H1 (cell line): ENCODE measurements around the gene SLC22A9. TPM values are rescaled to one million over a fixed set of nuclear protein-coding genes. Genes with fewer than 3 reads are reported as not detected.

Experiments
- CTCF ChIA-PET: fragments of 300-600 bp; sonication (Branson Sonifier 250); formaldehyde crosslinking; loops from one replicate; lab custom pipeline; 2021; ENCODE audit not compliant: partially characterized antibody; lab: Charles Lee
- POLR2A ChIA-PET: fragments of 300-600 bp; sonication (Branson Sonifier 250); formaldehyde crosslinking; loops from one replicate; lab custom pipeline; 2021; ENCODE audit warnings: inconsistent platforms; ENCODE audit not compliant: partially characterized antibody; lab: Charles Lee
- DNase-seq, 2 experiments: peaks; one replicate each; pipeline versions ENCODE4 v3.0.0 to v3.0.0-alpha.2; 2010 to 2022; ENCODE audit warnings: low spot score in 2 of 2, low read depth in 1 of 2, mixed read lengths in 1 of 2
- FAIRE-seq: peaks from 2 replicates; lab custom pipeline; 2011; peaks lifted over from hg19 to GRCh38; lab: Jason Lieb, UNC
- H2AFZ ChIP-seq: 2 replicates; pipeline ENCODE4 v1.8.1; 2012; ENCODE audit warnings: low read length, inconsistent platforms
- H2AK5ac ChIP-seq: 2 replicates; pipeline ENCODE4 v1.6.1; 2013; ENCODE audit warnings: low read depth, low read length
- H2BK120ac ChIP-seq: replicated peaks from 2 replicates; pipeline ENCODE3; 2013; ENCODE audit warnings: low read depth, low read length, inconsistent platforms
- H2BK12ac ChIP-seq: 2 replicates; pipeline ENCODE4 v1.6.1; 2013; ENCODE audit warnings: low read depth, low read length
- H2BK15ac ChIP-seq: 2 replicates; pipeline ENCODE4 v1.6.1; 2013; ENCODE audit warnings: low read length
- H2BK20ac ChIP-seq: 2 replicates; pipeline ENCODE4 v1.6.1; 2013; ENCODE audit warnings: low read length
- H2BK5ac ChIP-seq: 2 replicates; pipeline ENCODE4 v1.6.1; 2013; ENCODE audit warnings: low read depth, low read length
- H3K14ac ChIP-seq: 2 replicates; pipeline ENCODE4 v1.6.1; 2013; ENCODE audit warnings: inconsistent platforms; ENCODE audit not compliant: insufficient read length
- H3K18ac ChIP-seq: 2 replicates; pipeline ENCODE4 v1.6.1; 2013; ENCODE audit warnings: low read length; ENCODE audit errors: extremely low read depth
- H3K23ac ChIP-seq: 2 replicates; pipeline ENCODE4 v1.6.1; 2013; ENCODE audit warnings: inconsistent platforms; ENCODE audit not compliant: insufficient read length
- H3K23me2 ChIP-seq: 2 replicates; pipeline ENCODE4 v1.6.1; 2013; ENCODE audit warnings: low read depth, low read length
- H3K27ac ChIP-seq: 2 replicates; pipeline ENCODE4 v1.6.1; 2011; ENCODE audit warnings: low read depth, low read length, inconsistent platforms
- H3K27me3 ChIP-seq, 4 experiments: replicated peaks in 1 of 4; 1 replicate in 1 of 4; 2 replicates in 3 of 4; pipeline versions ENCODE4 v1.6.1 to v1.8.1; 2011 to 2013; ENCODE audit warnings: low read length in 3 of 4, mild to moderate bottlenecking in 3 of 4, inconsistent platforms in 2 of 4, mixed read lengths in 2 of 4, moderate library complexity in 1 of 4; ENCODE audit not compliant: control insufficient read depth in 3 of 4, insufficient read depth in 3 of 4; ENCODE audit errors: extremely low read depth in 1 of 4
- H3K36me3 ChIP-seq, 4 experiments: 2 replicates each; pipeline versions ENCODE4 v1.6.1 to v1.8.1; 2011 to 2013; ENCODE audit warnings: mild to moderate bottlenecking in 4 of 4, low read length in 3 of 4, moderate library complexity in 2 of 4, control low read depth in 1 of 4, inconsistent platforms in 1 of 4; ENCODE audit not compliant: insufficient read depth in 4 of 4, control insufficient read depth in 2 of 4
- H3K4ac ChIP-seq: replicated peaks from 2 replicates; pipeline ENCODE3; 2013; ENCODE audit warnings: low read length, low read depth, mixed read lengths, inconsistent platforms; ENCODE audit not compliant: insufficient read length
- H3K4me1 ChIP-seq, 4 experiments: replicated peaks in 1 of 4; 1 replicate in 1 of 4; 2 replicates in 3 of 4; pipeline versions ENCODE4 v1.6.1 to v1.8.1; 2011 to 2013; ENCODE audit warnings: low read length in 3 of 4, inconsistent platforms in 2 of 4, mixed read lengths in 1 of 4; ENCODE audit not compliant: insufficient read depth in 4 of 4, control insufficient read depth in 3 of 4
- H3K4me2 ChIP-seq, 2 experiments: 2 replicates each; pipeline versions ENCODE4 v1.6.1 to v1.8.1; 2011 to 2013; ENCODE audit warnings: low read depth in 2 of 2, low read length in 2 of 2, control low read depth in 1 of 2, inconsistent platforms in 1 of 2, mild to moderate bottlenecking in 1 of 2; ENCODE audit not compliant: insufficient read depth in 1 of 2
- H3K4me3 ChIP-seq, 4 experiments: fragments of 200-600, 300-600 bp in 1 of 4; sonication (generic), shearing (Covaris generic), sonication (Bioruptor Twin) in 1 of 4; 2 replicates each; pipeline versions ENCODE4 v1.5.1 to v1.8.1; 2011 to 2016; ENCODE audit warnings: low read length in 4 of 4, low read depth in 3 of 4, control low read depth in 2 of 4, inconsistent platforms in 2 of 4, mild to moderate bottlenecking in 2 of 4, mixed read lengths in 1 of 4, moderate library complexity in 1 of 4; ENCODE audit not compliant: insufficient read depth in 2 of 4; ENCODE audit errors: extremely low read depth in 1 of 4
- H3K56ac ChIP-seq: replicated peaks from 2 replicates; pipeline ENCODE3; 2013; ENCODE audit warnings: low read depth, mild to moderate bottlenecking, mixed read lengths, low read length, inconsistent platforms; ENCODE audit not compliant: insufficient read length
- H3K79me1 ChIP-seq: 2 replicates; pipeline ENCODE4 v1.6.1; 2013; ENCODE audit warnings: low read depth, low read length, control low read depth
- H3K79me2 ChIP-seq, 2 experiments: 2 replicates each; pipeline versions ENCODE4 v1.6.1 to v1.8.1; 2012 to 2013; ENCODE audit warnings: low read length in 2 of 2, mild to moderate bottlenecking in 2 of 2, inconsistent platforms in 1 of 2; ENCODE audit not compliant: insufficient read depth in 2 of 2, control insufficient read depth in 1 of 2
- H3K9ac ChIP-seq, 4 experiments: replicated peaks in 1 of 4; 1 replicate in 1 of 4; 2 replicates in 3 of 4; pipeline versions ENCODE4 v1.6.1 to v1.8.1; 2011 to 2013; ENCODE audit warnings: low read depth in 3 of 4, low read length in 3 of 4, control low read depth in 2 of 4, mild to moderate bottlenecking in 2 of 4, moderate library complexity in 2 of 4, inconsistent platforms in 1 of 4; ENCODE audit errors: extremely low read depth in 1 of 4
- H3K9me3 ChIP-seq, 2 experiments: 2 replicates each; pipeline versions ENCODE4 v1.6.1 to v1.8.1; 2012 to 2013; ENCODE audit warnings: mild to moderate bottlenecking in 2 of 2, moderate library complexity in 2 of 2, control low read depth in 1 of 2, inconsistent platforms in 1 of 2, low read depth in 1 of 2, low read length in 1 of 2, mixed read lengths in 1 of 2; ENCODE audit not compliant: insufficient read depth in 2 of 2
- H4K20me1 ChIP-seq, 2 experiments: replicated peaks in 1 of 2; 2 replicates each; pipeline versions ENCODE3 to v1.8.1; 2011 to 2013; ENCODE audit warnings: inconsistent platforms in 2 of 2, low read length in 2 of 2, mild to moderate bottlenecking in 1 of 2; ENCODE audit not compliant: insufficient read depth in 2 of 2, control insufficient read depth in 1 of 2
- H4K5ac ChIP-seq: 2 replicates; pipeline ENCODE4 v1.6.1; 2013; ENCODE audit warnings: low read length, low read depth, mixed read lengths, inconsistent platforms; ENCODE audit not compliant: insufficient read length
- H4K8ac ChIP-seq: 2 replicates; pipeline ENCODE4 v1.8.0; 2013; ENCODE audit warnings: mild to moderate bottlenecking, moderate library complexity, low read length, inconsistent platforms; ENCODE audit not compliant: insufficient read depth; ENCODE audit errors: extremely low read depth
- H4K91ac ChIP-seq: replicated peaks from 2 replicates; pipeline ENCODE3; 2013; ENCODE audit warnings: low read length, mixed read lengths, inconsistent platforms; ENCODE audit not compliant: insufficient read length
- ASH2L ChIP-seq: fragments of 200-600, 300-600 bp; sonication (generic); IDR thresholded peaks from one replicate; pipeline ENCODE4 v1.7.1; 2017; ENCODE audit warnings: low read length
- CHD1 ChIP-seq: IDR thresholded peaks from 2 replicates; pipeline ENCODE4 v1.6.1; 2012; ENCODE audit warnings: low read depth, low read length, improper control_type of control experiment
- RAD21 ChIP-seq, 2 experiments: IDR thresholded peaks in 1 of 2; conservative IDR thresholded peaks in 1 of 2; 2 replicates each; pipeline ENCODE4 v1.6.1; 2011; ENCODE audit warnings: low read depth in 2 of 2, low read length in 2 of 2, improper control_type of control experiment in 1 of 2, inconsistent platforms in 1 of 2, mild to moderate bottlenecking in 1 of 2, moderate library complexity in 1 of 2
- WGBS, 2 experiments: shearing (Covaris generic) in 1 of 2; methylation state at CpG; one replicate each; pipeline versions ENCODE4 v1.1.6 to v1.1.7; 2013 to 2015; ENCODE audit warnings: low lambda C conversion rate in 2 of 2, mixed read lengths in 2 of 2, inconsistent platforms in 1 of 2, low coverage in 1 of 2, missing lambda C conversion rate in 1 of 2; ENCODE audit not compliant: insufficient replicate concordance in 2 of 2, insufficient coverage in 1 of 2, insufficient read length in 1 of 2; ENCODE audit errors: extremely low coverage in 1 of 2, missing lambda C conversion rate in 1 of 2; 5-methylcytosine and 5-hydroxymethylcytosine counted together
- polyA plus RNA-seq, 7 experiments: library from polyadenylated mRNA; depleted of rRNA in 3 of 7; stranded (reverse) in 5 of 7; unstranded in 2 of 7; fragments of >200 nt in 5 of 7; fragments of 200-250 nt in 2 of 7; gene quantifications; 1 replicate in 5 of 7; 2 replicates in 1 of 7; 4 replicates in 1 of 7; pipeline versions ENCODE4 v1.2.1 to v1.2.3, GENCODE V29; 2011 to 2013; ENCODE audit warnings: missing spikeins in 2 of 7, mixed read lengths in 2 of 7
- total RNA-seq: library from RNA; stranded (reverse); fragmentation: NEBNext Ultra II Directional; extraction: Animal tissue kit (Norgen Biotek cat#: 25700); gene quantifications from 2 replicates; pipeline ENCODE4 v1.2.1, GENCODE V29; 2021

Gene SLC22A9
- total and polyA plus RNA-seq, 2 of the 8 experiments (the other 6 are each of a cell fraction or from before 2014, with no cell fraction given), result not detected

GRCh38 chr11:63343130-63343529 lies 26.5 kb upstream of the SLC22A9 start:
- Histone ChIP-seq H2BK12ac (no peak overlapping the region), H3K27ac (no peak overlapping the region), H3K36me3 (no peaks in the 10 kb centered on the region), H2AFZ (no peak overlapping the region), H3K4me3 (no peak overlapping the region), H2BK120ac (no peak overlapping the region), H3K27me3 (no peaks in the 10 kb centered on the region), H3K79me2 (no peaks in the 10 kb centered on the region), H4K20me1 (no peaks in the 10 kb centered on the region), H3K9ac (no peak overlapping the region), H3K56ac (no peak overlapping the region), H3K23ac (no peak overlapping the region), H3K4ac (no peak overlapping the region), H3K23me2 (no peaks in the 10 kb centered on the region), H3K4me2 (no peak overlapping the region), H4K8ac (no peak overlapping the region), H2BK15ac (no peak overlapping the region), H3K18ac (no peak overlapping the region), H2AK5ac (no peak overlapping the region), H3K14ac (no peak overlapping the region), H4K91ac (no peak overlapping the region), H3K4me1 (no peaks in the 10 kb centered on the region), H3K9me3 (no peaks in the 10 kb centered on the region), H3K79me1 (no peaks in the 10 kb centered on the region), H2BK20ac (no peak overlapping the region), H4K5ac (no peak overlapping the region), H2BK5ac (no peak overlapping the region)
- FAIRE-seq, result no peak
- no peak for DNase-seq
- ChIA-PET POLR2A (no interaction called here), CTCF (no interaction called here)
- 88% methylated on average over 1 of the region's 1 CpG; no CpG with 5 or more reads in 1 of the 2 experiments for WGBS, 2 experiments
- TF ChIP-seq ASH2L (no peak), RAD21 (IDR thresholded peaks at IDR 0.05 in 1 of 2, conservative IDR thresholded peaks at IDR 0.05 in 1 of 2; ENCODE audit: low read depth in 2 of 2, low read length in 2 of 2) (peak; percentile 6 to 13; a peak in 1 of 4 replicates), CHD1 (no peak)
